Esophagus squamous epithelium (tissue), 5 donors: ENCODE measurements around the gene OR10A2. TPM values are rescaled to one million over a fixed set of nuclear protein-coding genes. Genes with fewer than 3 reads are reported as not detected.

Source experiments
- DNase-seq: peaks from one replicate; lab custom pipeline; 2025; lab: John Stamatoyannopoulos, UW
- H3K27ac ChIP-seq, 4 donors: fragments of 200-600 bp; sonication (generic); one replicate each; pipeline ENCODE4 v1.5.1; 2016 to 2019; ENCODE audit warnings: mild to moderate bottlenecking in 1 of 4
- H3K27me3 ChIP-seq, 4 donors: fragments of 200-600 bp; sonication (generic); 1 replicate in 3 of 4; 2 replicates in 1 of 4; pipeline versions ENCODE4 v1.5.1 to v1.6.0; 2017 to 2021; ENCODE audit warnings: antibody characterized with exemption in 1 of 4
- H3K36me3 ChIP-seq, 3 donors: fragments of 200-600 bp; sonication (generic); one replicate each; pipeline ENCODE4 v1.5.1; 2016 to 2019
- H3K4me1 ChIP-seq, 3 donors: fragments of 200-600 bp; sonication (generic); one replicate each; pipeline ENCODE4 v1.5.1; 2017 to 2019
- H3K4me3 ChIP-seq, 4 donors: fragments of 200-600 bp; sonication (generic); 1 replicate in 3 of 4; 2 replicates in 1 of 4; pipeline ENCODE4 v1.5.1; 2016 to 2019; ENCODE audit warnings: mild to moderate bottlenecking in 2 of 4, moderate library complexity in 1 of 4
- H3K9me3 ChIP-seq, 3 donors: fragments of 200-600 bp; sonication (generic); one replicate each; pipeline ENCODE4 v1.5.1; 2016 to 2019
- POLR2A ChIP-seq, 4 donors: fragments of 450-650 bp; IDR thresholded peaks; one replicate each; pipeline ENCODE4 v1.6.1; 2017; ENCODE audit warnings: antibody characterized with exemption in 4 of 4, mild to moderate bottlenecking in 4 of 4, moderate library complexity in 3 of 4
- WGBS, 2 donors: methylation state at CpG; one replicate each; pipeline ENCODE4 v1.1.5; 2018; 5-methylcytosine and 5-hydroxymethylcytosine counted together
- intact Hi-C: fragments of 100-400 bp; cut with DNase I; formaldehyde crosslinking; loops from one replicate; pipeline ENCODE4 v1.15.0; 2022
- total RNA-seq, 4 donors: library from RNA; depleted of rRNA; stranded (reverse); fragments of >200 nt; gene quantifications; one replicate each; pipeline ENCODE4 v1.1.0, GENCODE V29; 2016
- TF ChIP-seq, protein P1 (sequence below), 6 experiments: fragments of 450-650 bp in 4 of 6; fragments of 200-600 bp in 2 of 6; sonication (generic) in 2 of 6; IDR thresholded peaks; one replicate each; pipeline ENCODE4 v1.5.1; 2016 to 2019; ENCODE audit warnings: antibody characterized with exemption in 6 of 6, mild to moderate bottlenecking in 4 of 6, moderate library complexity in 4 of 6
- donor health status: DM: yes; HTN: yes; CAD: no.

OR10A2 gene
- total RNA-seq, 4 donors from 2014 or later = not detected

DNA sequence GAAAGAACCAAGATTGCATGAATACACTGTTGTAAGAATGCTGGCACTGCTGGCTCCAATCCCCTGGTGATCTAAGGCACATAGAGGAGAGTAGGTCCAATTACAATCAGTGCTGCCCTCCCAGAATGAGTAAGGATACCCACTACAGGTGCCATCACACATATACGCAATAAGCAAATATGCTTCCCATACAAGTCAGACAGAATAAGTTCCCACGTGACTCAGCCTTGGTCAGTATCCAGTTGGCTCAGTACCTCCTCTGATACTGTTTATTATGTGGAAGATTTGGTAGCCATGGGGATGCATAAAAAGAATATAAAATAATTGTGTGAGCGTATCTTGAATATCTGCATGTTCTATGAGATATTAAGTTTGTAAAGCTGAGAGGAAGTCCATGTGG, 49.1 kb downstream of the OR10A2 start:
- DNase-seq = no peak
- no peak overlapping the region for H3K4me3 ChIP-seq
- WGBS, 2 donors = 23 to 36% methylated on average over 3 of the region's 3 CpGs
- H3K9me3 ChIP-seq = no peaks in the 10 kb centered on the region
- intact Hi-C loops = no loop called here
- H3K4me1 ChIP-seq = no peaks in the 10 kb centered on the region
- no peaks in the 10 kb centered on the region for H3K36me3 ChIP-seq
- no peaks in the 10 kb centered on the region for H3K27me3 ChIP-seq
- TF ChIP-seq POLR2A (IDR thresholded peaks at IDR 0.05) = no peak
- TF ChIP-seq, protein P1, sequence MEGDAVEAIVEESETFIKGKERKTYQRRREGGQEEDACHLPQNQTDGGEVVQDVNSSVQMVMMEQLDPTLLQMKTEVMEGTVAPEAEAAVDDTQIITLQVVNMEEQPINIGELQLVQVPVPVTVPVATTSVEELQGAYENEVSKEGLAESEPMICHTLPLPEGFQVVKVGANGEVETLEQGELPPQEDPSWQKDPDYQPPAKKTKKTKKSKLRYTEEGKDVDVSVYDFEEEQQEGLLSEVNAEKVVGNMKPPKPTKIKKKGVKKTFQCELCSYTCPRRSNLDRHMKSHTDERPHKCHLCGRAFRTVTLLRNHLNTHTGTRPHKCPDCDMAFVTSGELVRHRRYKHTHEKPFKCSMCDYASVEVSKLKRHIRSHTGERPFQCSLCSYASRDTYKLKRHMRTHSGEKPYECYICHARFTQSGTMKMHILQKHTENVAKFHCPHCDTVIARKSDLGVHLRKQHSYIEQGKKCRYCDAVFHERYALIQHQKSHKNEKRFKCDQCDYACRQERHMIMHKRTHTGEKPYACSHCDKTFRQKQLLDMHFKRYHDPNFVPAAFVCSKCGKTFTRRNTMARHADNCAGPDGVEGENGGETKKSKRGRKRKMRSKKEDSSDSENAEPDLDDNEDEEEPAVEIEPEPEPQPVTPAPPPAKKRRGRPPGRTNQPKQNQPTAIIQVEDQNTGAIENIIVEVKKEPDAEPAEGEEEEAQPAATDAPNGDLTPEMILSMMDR (IDR thresholded peaks at IDR 0.05) = no peak
- no peak overlapping the region for H3K27ac ChIP-seq

DNA sequence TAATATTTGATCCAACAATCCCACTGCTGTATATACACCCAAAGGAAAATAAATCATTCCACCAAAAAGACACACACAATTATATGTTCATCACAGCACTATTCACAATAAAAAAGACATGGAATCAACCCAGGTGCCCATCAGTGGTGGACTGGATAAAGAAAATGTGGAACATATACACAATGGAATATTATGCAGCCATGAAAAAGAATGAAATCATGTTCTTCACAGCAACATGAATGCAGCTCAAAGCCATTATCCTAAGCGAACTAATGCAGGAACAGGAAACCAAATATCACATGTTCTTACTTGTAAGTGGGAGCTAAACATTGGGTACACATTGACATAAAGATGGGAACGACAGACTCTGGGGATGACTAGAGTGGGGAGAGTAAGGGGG, 56.8 kb downstream of the OR10A2 start:
- no peaks in the 10 kb centered on the region for H3K4me1 ChIP-seq
- intact Hi-C loops = no loop called here
- H3K4me3 ChIP-seq = no peak overlapping the region

DNA sequence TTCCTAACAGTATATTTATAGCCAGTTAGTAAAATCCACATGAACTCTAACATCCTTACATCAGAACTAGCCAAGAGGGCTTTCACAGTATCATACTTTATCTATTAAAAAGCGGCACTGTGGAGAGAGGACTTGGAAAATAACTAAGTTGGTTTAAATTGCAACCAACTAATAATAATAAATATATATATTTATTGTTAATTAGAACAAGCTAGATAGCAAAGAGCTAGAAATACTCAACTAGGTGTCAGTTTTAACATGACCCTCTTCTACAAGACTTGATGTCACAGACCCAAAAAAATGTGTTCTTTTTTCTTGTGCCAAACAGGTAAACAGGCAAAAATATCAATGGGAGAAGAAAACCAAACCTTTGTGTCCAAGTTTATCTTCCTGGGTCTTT, 57.8 kb downstream of the OR10A2 start, which contains the start of gene OR2D3:
OR2D3 (plus strand) TSS at position 301 of the 400 bp plus-strand sequence; CDS start at position 301, 0 bp downstream.
- no peak for TF ChIP-seq POLR2A (IDR thresholded peaks at IDR 0.05)
- TF ChIP-seq, protein P1 (IDR thresholded peaks at IDR 0.05) = no peak
- 95% methylated on average over 1 of the region's 1 CpG for WGBS, 2 donors
- Histone ChIP-seq H3K36me3 (no peaks in the 10 kb centered on the region), H3K27me3 (no peaks in the 10 kb centered on the region), H3K4me1 (peaks cover 0 to 2% (median 0%) of the 10 kb centered on the region in 3 donors), H3K4me3 (no peak within 1 kb of the TSS), H3K9me3 (no peaks in the 10 kb centered on the region), H3K27ac (no peak within 1 kb of the TSS)
- DNase-seq = no peak
- intact Hi-C loops = no loop called here

More for the DNA sequence above, 56.8 kb downstream of the OR10A2 start:
- no peak for DNase-seq
- no peaks in the 10 kb centered on the region for H3K36me3 ChIP-seq
- H3K27ac ChIP-seq = no peak overlapping the region
- TF ChIP-seq, protein P1 (IDR thresholded peaks at IDR 0.05) = no peak
- TF ChIP-seq POLR2A (IDR thresholded peaks at IDR 0.05) = no peak
- no peaks in the 10 kb centered on the region for H3K9me3 ChIP-seq
- WGBS, 2 donors = 26 to 38% methylated on average over 2 of the region's 2 CpGs
- no peaks in the 10 kb centered on the region for H3K27me3 ChIP-seq

Other genes with a start within 250 kb of the OR10A2 start
- gene TPP1, start 243.6 kb upstream of the OR10A2 start, total RNA-seq = 10 to 100 TPM; 15.4 to 34.9 (median 27.8) TPM
- gene DCHS1, start 207.2 kb upstream of the OR10A2 start, total RNA-seq = 1 to 10 TPM; 1.1 to 9.9 (median 2.3) TPM
- gene MRPL17, start 179.7 kb upstream of the OR10A2 start, total RNA-seq = 10 to 100 TPM; 18.9 to 31.8 (median 26.1) TPM
- gene OR2AG2, start 91.1 kb upstream of the OR10A2 start, total RNA-seq = under 1 TPM in 3 of 4 donors, not detected in 1; 0.08 to 0.76 (median 0.13) TPM
- gene OR2AG1, start 80.0 kb upstream of the OR10A2 start, total RNA-seq = not detected
- under 1 TPM in 3 of 4 donors, not detected in 1; 0.19 to 0.79 (median 0.38) TPM for gene OR6A2, start 63.4 kb upstream of the OR10A2 start, total RNA-seq
- not detected for gene OR10A5, start 17.4 kb upstream of the OR10A2 start, total RNA-seq
- gene OR10A4, start 13.6 kb downstream of the OR10A2 start, total RNA-seq = not detected
- under 1 TPM in 1 of 4 donors, not detected in 3; 0.40 TPM for gene OR2D2, start 29.4 kb downstream of the OR10A2 start, total RNA-seq
- gene OR2D3, start 57.9 kb downstream of the OR10A2 start, total RNA-seq = not detected
- gene ZNF215, start 63.4 kb downstream of the OR10A2 start, total RNA-seq = 1 to 10 TPM in 3 of 4 donors, under 1 TPM in 1; 0.91 to 3.2 (median 2.0) TPM
- 1 to 10 TPM in 2 of 4 donors, under 1 TPM in 2; 0.40 to 2.1 (median 1.0) TPM for gene ZNF214, start 157.3 kb downstream of the OR10A2 start, total RNA-seq
- under 1 TPM in 1 of 4 donors, not detected in 3; 0.09 TPM for gene NLRP14, start 157.4 kb downstream of the OR10A2 start, total RNA-seq
- gene RBMXL2, start 225.9 kb downstream of the OR10A2 start, total RNA-seq = under 1 TPM in 1 of 4 donors, not detected in 3; 0.19 TPM